CD4-positive, CD25-positive, alpha-beta regulatory T cell (primary cell): ENCODE results near the gene OMP. TPM values are rescaled to one million over a fixed set of nuclear protein-coding genes. Genes with fewer than 3 reads are reported as not detected.

Experiments used
- ATAC-seq, 2 donors: fragments of 150-1000 bp; cut with Tn5 transposase; one replicate each; pipeline ENCODE4 v1.10.0; 2021; ENCODE audit warnings: low read depth in 2 of 2, moderate number of reproducible peaks in 2 of 2, moderate library complexity in 1 of 2
- DNase-seq, 3 donors: peaks; one replicate each; pipeline versions ENCODE4 v3.0.0 to v3.0.0-alpha.2; 2012 to 2022; ENCODE audit warnings: mixed read lengths in 1 of 3
- H3K27ac ChIP-seq: one replicate; pipeline ENCODE4 v1.7.0; 2013; ENCODE audit warnings: mild to moderate bottlenecking, low read length; ENCODE audit not compliant: insufficient read depth, poor library complexity, severe bottlenecking
- H3K27me3 ChIP-seq: one replicate; pipeline ENCODE4 v1.7.0; 2013; ENCODE audit warnings: low read length; ENCODE audit not compliant: control insufficient read depth, insufficient read depth
- H3K36me3 ChIP-seq: one replicate; pipeline ENCODE4 v1.7.0; 2013; ENCODE audit warnings: mild to moderate bottlenecking, low read length, moderate library complexity; ENCODE audit not compliant: control insufficient read depth, insufficient read depth
- H3K4me1 ChIP-seq: 2 replicates; pipeline ENCODE4 v1.7.0; 2013; ENCODE audit warnings: mild to moderate bottlenecking, low read length; ENCODE audit not compliant: insufficient read depth, control insufficient read depth, poor library complexity, severe bottlenecking
- H3K4me3 ChIP-seq: one replicate; pipeline ENCODE4 v1.7.0; 2013; ENCODE audit warnings: low read depth, mild to moderate bottlenecking, low read length, moderate library complexity
- H3K9me3 ChIP-seq, 2 experiments: 1 replicate in 1 of 2; 2 replicates in 1 of 2; pipeline ENCODE4 v1.7.0; 2013; ENCODE audit warnings: low read length in 2 of 2, mild to moderate bottlenecking in 1 of 2, moderate library complexity in 1 of 2; ENCODE audit not compliant: control insufficient read depth in 2 of 2
- H3K27ac Mint-ChIP-seq, 3 donors: one replicate each; pipeline ENCODE4 v1.8.0; 2020 to 2022; ENCODE audit warnings: mild to moderate bottlenecking in 3 of 3, mixed read lengths in 3 of 3, moderate library complexity in 2 of 3
- H3K27me3 Mint-ChIP-seq: one replicate; pipeline ENCODE4 v1.8.0; 2022; ENCODE audit warnings: mild to moderate bottlenecking, mixed read lengths
- H3K36me3 Mint-ChIP-seq: one replicate; pipeline ENCODE4 v1.8.0; 2020; ENCODE audit warnings: mixed read lengths
- H3K4me1 Mint-ChIP-seq, 4 donors: one replicate each; pipeline ENCODE4 v1.8.0; 2020 to 2022; ENCODE audit warnings: mixed read lengths in 4 of 4, mild to moderate bottlenecking in 1 of 4
- H3K4me3 Mint-ChIP-seq, 4 donors: one replicate each; pipeline ENCODE4 v1.8.0; 2020 to 2022; ENCODE audit warnings: mild to moderate bottlenecking in 4 of 4, mixed read lengths in 4 of 4, moderate library complexity in 3 of 4
- H3K9me3 Mint-ChIP-seq, 7 donors: one replicate each; pipeline ENCODE4 v1.8.0; 2020 to 2022; ENCODE audit warnings: mixed read lengths in 7 of 7, mild to moderate bottlenecking in 3 of 7, moderate library complexity in 2 of 7
- polyA plus RNA-seq, 4 donors: library from polyadenylated mRNA; unstranded; fragments of 300-500 nt; fragmentation: Illumina TruSeq; gene quantifications; one replicate each; pipeline ENCODE4 v1.2.3, GENCODE V29; 2021
- total RNA-seq: library from RNA; stranded (reverse); gene quantifications from one replicate; pipeline ENCODE4 v1.2.3, GENCODE V29; 2022

Gene OMP
- total and polyA plus RNA-seq, 5 donors from 2014 or later = not detected

DNA sequence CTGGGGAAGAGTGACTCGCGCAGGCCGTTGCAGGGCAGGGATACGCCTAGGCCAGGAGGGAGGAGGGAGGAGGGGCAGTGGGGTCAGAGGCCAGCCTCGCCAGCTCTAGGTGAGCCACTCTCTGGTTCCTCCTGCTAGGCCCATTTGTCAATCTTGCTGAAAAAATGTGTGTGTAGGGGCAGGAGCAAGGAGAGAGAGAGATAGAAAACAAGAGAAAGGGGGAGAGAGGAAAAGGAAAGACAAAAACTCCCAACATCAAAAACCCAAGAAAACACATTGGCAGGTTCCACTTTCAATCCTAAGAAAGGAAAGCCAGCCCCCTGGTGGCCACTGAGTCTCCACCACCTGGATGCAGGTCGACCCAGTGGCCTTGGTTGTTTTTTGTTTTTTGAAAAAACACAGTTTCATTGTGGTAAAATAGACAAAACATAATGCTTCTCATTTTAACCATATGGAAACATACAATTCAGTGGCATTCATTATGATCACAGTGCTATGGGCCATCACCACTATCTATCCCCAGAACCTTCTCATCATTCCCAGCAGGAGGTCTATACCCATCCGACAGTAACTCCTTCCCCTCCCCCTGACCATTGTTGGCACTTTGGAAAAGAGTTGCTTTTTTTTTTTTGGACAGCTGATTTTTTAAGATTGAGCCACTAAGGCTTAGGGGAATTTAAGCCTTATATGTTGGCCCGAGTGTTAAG, 10.9 kb downstream of the OMP start:
- H3K36me3 Mint-ChIP-seq = no peaks in the 10 kb centered on the region
- no peak overlapping the region for H3K4me3 ChIP-seq
- H3K27ac Mint-ChIP-seq = no peak overlapping the region
- no peaks in the 10 kb centered on the region for H3K9me3 ChIP-seq
- peak in 1 of 3 donors; percentile 28 for DNase-seq
- H3K4me3 Mint-ChIP-seq = no peak overlapping the region
- no peak overlapping the region for H3K27ac ChIP-seq
- peaks cover 4% of the 10 kb centered on the region for H3K27me3 Mint-ChIP-seq
- H3K36me3 ChIP-seq = no peaks in the 10 kb centered on the region
- H3K4me1 Mint-ChIP-seq = peaks cover 0 to 4% (median 0%) of the 10 kb centered on the region in 4 donors
- H3K9me3 Mint-ChIP-seq = no peaks in the 10 kb centered on the region
- no peaks in the 10 kb centered on the region for H3K4me1 ChIP-seq
- no peaks in the 10 kb centered on the region for H3K27me3 ChIP-seq
- no peak for ATAC-seq

DNA sequence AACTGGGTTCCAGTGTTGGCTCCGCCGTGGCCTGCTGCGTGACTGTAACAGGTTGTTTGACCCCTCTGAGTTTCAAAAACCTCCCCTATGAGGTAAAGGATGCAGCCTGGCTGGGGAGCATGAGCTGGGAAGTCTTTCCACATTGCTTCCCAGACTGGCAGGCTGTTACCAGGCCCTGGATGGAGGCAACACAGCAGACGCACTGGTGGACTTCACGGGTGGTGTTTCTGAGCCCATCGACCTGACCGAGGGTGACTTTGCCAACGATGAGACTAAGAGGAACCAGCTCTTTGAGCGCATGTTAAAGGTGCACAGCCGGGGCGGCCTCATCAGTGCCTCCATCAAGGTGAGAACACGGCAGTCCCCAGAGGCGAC, 11.4 kb downstream of the OMP start:
- no peak overlapping the region for H3K4me3 ChIP-seq
- no peak overlapping the region for H3K27ac ChIP-seq
- H3K4me1 ChIP-seq = no peaks in the 10 kb centered on the region
- H3K4me1 Mint-ChIP-seq = peaks cover 0 to 4% (median 0%) of the 10 kb centered on the region in 4 donors
- H3K9me3 Mint-ChIP-seq = no peaks in the 10 kb centered on the region
- DNase-seq (no peak), ATAC-seq (no peak)
- no peaks in the 10 kb centered on the region for H3K36me3 Mint-ChIP-seq
- H3K27me3 Mint-ChIP-seq = peaks cover 4% of the 10 kb centered on the region
- H3K27me3 ChIP-seq = no peaks in the 10 kb centered on the region
- H3K4me3 Mint-ChIP-seq = no peak overlapping the region
- H3K36me3 ChIP-seq = no peaks in the 10 kb centered on the region
- H3K9me3 ChIP-seq = no peaks in the 10 kb centered on the region
- H3K27ac Mint-ChIP-seq = no peak overlapping the region

DNA sequence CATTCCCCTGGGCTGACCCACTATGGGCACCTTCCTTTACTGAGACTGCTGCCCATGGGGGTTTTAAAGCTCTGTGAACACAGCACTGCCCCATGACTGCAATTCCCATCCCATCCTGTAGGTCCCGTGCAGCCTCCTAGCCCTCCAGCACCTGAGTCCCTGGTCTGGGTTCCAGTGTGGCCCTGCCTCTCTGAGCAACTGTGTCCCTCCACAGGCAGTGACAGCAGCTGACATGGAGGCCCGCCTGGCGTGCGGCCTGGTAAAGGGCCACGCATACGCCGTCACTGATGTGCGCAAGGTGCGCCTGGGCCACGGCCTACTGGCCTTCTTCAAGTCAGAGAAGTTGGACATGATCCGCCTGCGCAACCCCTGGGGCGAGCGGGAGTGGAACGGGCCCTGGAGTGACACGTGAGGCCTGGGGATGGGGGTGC, 12.6 kb downstream of the OMP start:
- H3K36me3 ChIP-seq = no peaks in the 10 kb centered on the region

DNA sequence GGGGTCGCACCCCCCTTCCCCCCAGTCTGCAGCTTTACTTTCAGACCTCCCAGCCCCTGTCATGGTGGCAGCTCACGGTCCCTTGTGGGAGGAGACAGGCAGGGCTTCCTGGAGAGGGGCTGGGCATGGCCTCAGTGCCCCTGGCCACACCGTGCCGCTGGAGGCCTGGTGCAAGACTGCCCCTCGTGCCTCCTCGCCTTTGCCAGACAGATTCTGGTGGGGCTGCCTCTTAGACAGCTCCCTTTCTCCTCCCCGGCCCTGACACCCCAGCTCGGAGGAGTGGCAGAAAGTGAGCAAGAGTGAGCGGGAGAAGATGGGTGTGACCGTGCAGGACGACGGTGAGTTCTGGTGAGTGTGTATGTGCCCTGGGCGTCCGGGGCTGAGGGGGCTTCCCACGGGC, 13.3 kb downstream of the OMP start:
- Histone ChIP-seq H3K27ac (no peak overlapping the region), H3K27me3 (no peaks in the 10 kb centered on the region), H3K4me1 (no peaks in the 10 kb centered on the region), H3K4me3 (no peak overlapping the region), H3K9me3 (no peaks in the 10 kb centered on the region), H3K36me3 (no peaks in the 10 kb centered on the region)
- no peaks in the 10 kb centered on the region for H3K9me3 Mint-ChIP-seq
- no peak for DNase-seq
- H3K27me3 Mint-ChIP-seq = no peaks in the 10 kb centered on the region
- no peaks in the 10 kb centered on the region for H3K36me3 Mint-ChIP-seq
- H3K27ac Mint-ChIP-seq = no peak overlapping the region
- H3K4me1 Mint-ChIP-seq = peaks cover 0 to 4% (median 0%) of the 10 kb centered on the region in 4 donors
- no peak for ATAC-seq
- no peak overlapping the region for H3K4me3 Mint-ChIP-seq

More for the DNA sequence above, 12.6 kb downstream of the OMP start:
- Histone ChIP-seq H3K27me3 (no peaks in the 10 kb centered on the region), H3K4me1 (no peaks in the 10 kb centered on the region), H3K9me3 (no peaks in the 10 kb centered on the region), H3K27ac (no peak overlapping the region), H3K4me3 (no peak overlapping the region)
- Mint-ChIP-seq H3K4me1 (peaks cover 0 to 4% (median 0%) of the 10 kb centered on the region in 4 donors), H3K9me3 (no peaks in the 10 kb centered on the region), H3K4me3 (no peak overlapping the region), H3K27ac (no peak overlapping the region), H3K36me3 (no peaks in the 10 kb centered on the region), H3K27me3 (no peaks in the 10 kb centered on the region)
- DNase-seq (no peak), ATAC-seq (no peak)

DNA sequence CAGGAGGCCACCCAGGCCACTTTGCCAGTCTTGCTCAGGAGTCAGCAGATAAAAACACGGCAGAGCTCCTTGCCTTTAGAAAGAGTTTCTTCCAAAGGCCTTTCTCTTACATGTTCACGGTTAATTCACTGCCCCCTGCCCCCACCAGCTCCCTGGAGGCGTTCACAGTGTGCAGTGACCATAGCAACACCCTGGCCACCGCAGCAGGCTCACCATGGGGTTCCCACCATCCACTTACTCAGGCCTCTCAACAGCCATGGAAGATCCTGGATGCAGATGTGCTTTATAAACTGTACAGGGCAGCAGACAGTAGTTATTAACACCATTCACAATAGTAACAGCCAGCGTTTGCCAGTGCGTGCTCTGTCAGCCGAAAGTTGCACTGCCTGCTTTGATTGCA, 14.9 kb downstream of the OMP start:
- no peaks in the 10 kb centered on the region for H3K27me3 ChIP-seq
- H3K9me3 ChIP-seq = no peaks in the 10 kb centered on the region
- Mint-ChIP-seq H3K4me3 (no peak overlapping the region), H3K27me3 (no peaks in the 10 kb centered on the region), H3K27ac (no peak overlapping the region), H3K4me1 (peaks cover 0 to 4% (median 0%) of the 10 kb centered on the region in 4 donors), H3K9me3 (peaks cover 0 to 1% (median 0%) of the 10 kb centered on the region in 7 donors), H3K36me3 (no peaks in the 10 kb centered on the region)
- H3K36me3 ChIP-seq = no peaks in the 10 kb centered on the region
- H3K27ac ChIP-seq = no peak overlapping the region
- DNase-seq (no peak), ATAC-seq (no peak)
- H3K4me1 ChIP-seq = no peaks in the 10 kb centered on the region
- H3K4me3 ChIP-seq = no peak overlapping the region

DNA sequence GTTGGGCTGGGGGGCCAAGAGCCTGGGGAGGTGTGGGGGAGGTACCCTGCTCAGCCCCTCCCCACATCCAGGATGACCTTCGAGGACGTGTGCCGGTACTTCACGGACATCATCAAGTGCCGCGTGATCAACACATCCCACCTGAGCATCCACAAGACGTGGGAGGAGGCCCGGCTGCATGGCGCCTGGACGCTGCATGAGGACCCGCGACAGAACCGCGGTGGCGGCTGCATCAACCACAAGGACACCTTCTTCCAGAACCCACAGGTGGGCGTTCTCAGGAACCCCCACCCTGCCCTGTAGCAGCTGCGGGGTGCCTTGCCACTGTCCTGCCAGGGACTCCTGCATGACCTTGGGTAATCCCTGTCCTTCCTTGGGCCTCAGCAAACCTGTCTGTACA, 15.4 kb downstream of the OMP start:
- Mint-ChIP-seq H3K27ac (no peak overlapping the region), H3K36me3 (no peaks in the 10 kb centered on the region), H3K9me3 (peaks cover 0 to 1% (median 0%) of the 10 kb centered on the region in 7 donors), H3K4me3 (no peak overlapping the region), H3K4me1 (peaks cover 0 to 4% (median 0%) of the 10 kb centered on the region in 4 donors), H3K27me3 (peaks cover 2% of the 10 kb centered on the region)
- ATAC-seq = no peak
- H3K27me3 ChIP-seq = no peaks in the 10 kb centered on the region
- H3K4me3 ChIP-seq = no peak overlapping the region
- H3K36me3 ChIP-seq = no peaks in the 10 kb centered on the region
- no peaks in the 10 kb centered on the region for H3K9me3 ChIP-seq
- H3K4me1 ChIP-seq = no peaks in the 10 kb centered on the region
- no peak overlapping the region for H3K27ac ChIP-seq
- DNase-seq = no peak

DNA sequence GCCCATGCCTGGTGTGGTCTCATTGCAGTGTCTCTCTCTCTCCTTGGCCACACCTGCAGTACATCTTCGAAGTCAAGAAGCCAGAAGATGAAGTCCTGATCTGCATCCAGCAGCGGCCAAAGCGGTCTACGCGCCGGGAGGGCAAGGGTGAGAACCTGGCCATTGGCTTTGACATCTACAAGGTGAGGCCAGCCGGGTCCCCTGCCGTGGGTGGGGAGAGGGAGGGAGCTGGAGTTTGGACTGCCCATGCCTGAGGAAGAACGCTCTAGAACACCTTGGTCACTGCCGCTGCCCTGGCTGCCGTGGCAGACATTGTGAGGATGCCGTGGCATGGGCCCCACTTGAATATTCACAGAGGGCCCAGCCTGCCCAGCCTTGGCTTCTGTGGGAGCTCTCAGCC, 16.3 kb downstream of the OMP start:
- no peak overlapping the region for H3K4me3 Mint-ChIP-seq
- no peaks in the 10 kb centered on the region for H3K36me3 ChIP-seq
- H3K36me3 Mint-ChIP-seq = peaks cover 4% of the 10 kb centered on the region
- H3K9me3 ChIP-seq = no peaks in the 10 kb centered on the region
- no peak overlapping the region for H3K27ac ChIP-seq
- peaks cover 4% of the 10 kb centered on the region for H3K27me3 Mint-ChIP-seq
- H3K27ac Mint-ChIP-seq = no peak overlapping the region
- H3K9me3 Mint-ChIP-seq = peaks cover 0 to 1% (median 0%) of the 10 kb centered on the region in 7 donors
- DNase-seq (no peak), ATAC-seq (no peak)
- H3K4me3 ChIP-seq = no peak overlapping the region
- no peaks in the 10 kb centered on the region for H3K4me1 Mint-ChIP-seq
- no peaks in the 10 kb centered on the region for H3K27me3 ChIP-seq
- no peaks in the 10 kb centered on the region for H3K4me1 ChIP-seq

DNA sequence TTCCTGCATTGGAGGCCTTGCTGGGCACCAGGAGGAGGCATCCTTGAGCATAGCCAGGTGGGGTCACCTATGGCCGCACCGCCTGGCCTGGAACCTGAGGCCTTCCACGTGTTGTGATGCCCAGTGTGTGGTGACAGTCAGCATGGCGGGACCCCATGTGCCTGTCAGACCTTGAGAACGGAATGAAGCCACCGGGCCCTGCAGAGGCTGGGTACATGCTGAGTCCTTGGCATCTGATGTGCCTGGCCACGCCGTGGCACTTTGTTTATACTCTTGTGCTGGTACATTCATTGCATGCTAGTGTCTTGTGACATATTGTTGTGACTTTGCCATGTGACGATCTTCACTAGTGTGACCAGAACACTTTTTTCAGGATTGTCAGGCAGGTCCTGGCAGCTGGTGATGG, 16.9 kb downstream of the OMP start:
- Mint-ChIP-seq H3K9me3 (peaks cover 0 to 1% (median 0%) of the 10 kb centered on the region in 7 donors), H3K27ac (peak overlapping the region in 1 of 3 donors; percentile 30), H3K27me3 (peaks cover 7% of the 10 kb centered on the region), H3K4me3 (no peak overlapping the region), H3K4me1 (no peaks in the 10 kb centered on the region), H3K36me3 (peaks cover 5% of the 10 kb centered on the region)
- Histone ChIP-seq H3K4me1 (no peaks in the 10 kb centered on the region), H3K27ac (no peak overlapping the region), H3K9me3 (no peaks in the 10 kb centered on the region), H3K36me3 (no peaks in the 10 kb centered on the region), H3K4me3 (no peak overlapping the region), H3K27me3 (no peaks in the 10 kb centered on the region)
- DNase-seq (no peak), ATAC-seq (no peak)
